Stimulated activated CD4-positive, alpha-beta T cell treated with anti-CD3 and anti-CD28 coated beads, Interleukin-4, amount 100 ng/mL, for 1 hour (primary cell): ENCODE data around the gene ZNF618.

Experiments used
- DNase-seq: peaks from one replicate; pipeline ENCODE4 v3.0.0-alpha.2; 2020

ZNF618 gene

DNA sequence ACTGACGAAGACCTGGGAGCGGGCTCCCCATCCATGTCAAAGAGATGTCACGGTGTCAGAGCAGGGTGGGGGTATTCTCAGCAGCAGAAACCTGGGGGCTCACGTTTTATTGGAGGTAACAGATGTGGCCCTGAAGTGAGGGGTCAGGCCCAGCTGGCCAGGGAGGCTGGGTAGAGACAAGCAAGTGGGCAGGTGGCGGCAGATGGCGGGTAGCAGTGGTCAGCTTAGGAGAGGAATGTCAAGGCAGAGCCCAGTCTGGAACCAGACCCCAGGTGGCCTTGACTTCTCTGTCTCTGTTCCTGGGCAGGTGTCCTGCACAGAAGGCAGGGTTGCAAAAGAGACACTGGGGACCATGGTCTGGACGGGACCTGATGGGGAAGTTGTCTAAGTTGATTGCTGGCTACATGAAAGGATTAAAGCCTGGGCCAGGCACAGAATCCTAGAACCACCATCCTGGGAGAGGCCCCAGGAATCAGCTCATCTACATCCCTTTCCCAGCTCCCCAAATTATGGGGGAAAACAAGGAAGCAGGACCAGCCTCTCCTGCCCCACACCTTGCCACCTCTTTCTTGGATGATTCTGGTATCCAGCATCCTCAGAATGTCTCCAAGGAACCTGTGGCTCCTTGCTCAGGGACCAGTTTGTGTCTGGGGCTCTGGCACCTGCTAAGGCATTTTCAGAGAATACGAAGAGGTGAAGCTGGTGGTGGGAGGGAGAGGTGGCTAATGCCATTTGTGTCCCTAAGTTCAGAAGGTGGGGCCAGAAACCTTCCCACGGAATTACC is 129.5 kb downstream of the ZNF618 start:
- no peak for DNase-seq

- DNase-seq, result no peak
These were observed 130.0 kb downstream of the ZNF618 start for GRCh38 chr9:114006155-114006550.

GRCh38 chr9:114006931-114007691 is 131.0 kb downstream of the ZNF618 start:
- no peak for DNase-seq

DNA sequence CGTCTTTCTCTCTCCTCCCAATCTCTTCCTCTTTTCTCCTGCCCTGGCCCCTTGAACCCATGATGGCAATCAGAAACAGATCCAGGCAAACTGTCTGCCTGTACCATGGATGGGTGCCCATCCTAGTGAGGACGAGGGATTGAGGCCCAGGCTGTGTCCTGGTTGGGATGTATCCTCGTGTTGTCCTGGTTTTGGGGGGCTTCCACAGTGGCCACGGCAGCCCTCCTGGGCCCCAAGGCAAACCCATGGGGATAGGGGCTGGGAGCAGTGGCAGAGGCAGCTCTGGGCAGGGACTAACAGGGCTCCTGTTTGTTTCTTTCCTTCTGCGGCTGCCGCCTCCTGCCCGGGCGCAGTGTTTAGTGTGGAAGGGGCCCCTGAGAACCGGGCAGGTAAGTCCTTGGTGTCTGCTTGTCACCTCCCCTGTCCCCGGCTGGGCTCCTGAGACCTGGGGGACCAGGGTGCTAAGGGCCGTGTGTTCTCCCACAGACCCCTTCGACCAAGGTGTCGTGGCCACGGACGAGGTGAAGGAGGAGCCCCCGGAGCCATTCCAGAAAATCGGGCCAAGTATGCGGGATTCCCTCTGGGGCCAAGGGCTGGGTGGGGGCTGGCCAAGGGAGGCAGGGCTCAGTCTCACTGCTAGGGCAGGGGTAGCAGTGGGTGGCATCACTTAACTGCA is 132.0 kb downstream of the ZNF618 start:
- no peak for DNase-seq

DNA sequence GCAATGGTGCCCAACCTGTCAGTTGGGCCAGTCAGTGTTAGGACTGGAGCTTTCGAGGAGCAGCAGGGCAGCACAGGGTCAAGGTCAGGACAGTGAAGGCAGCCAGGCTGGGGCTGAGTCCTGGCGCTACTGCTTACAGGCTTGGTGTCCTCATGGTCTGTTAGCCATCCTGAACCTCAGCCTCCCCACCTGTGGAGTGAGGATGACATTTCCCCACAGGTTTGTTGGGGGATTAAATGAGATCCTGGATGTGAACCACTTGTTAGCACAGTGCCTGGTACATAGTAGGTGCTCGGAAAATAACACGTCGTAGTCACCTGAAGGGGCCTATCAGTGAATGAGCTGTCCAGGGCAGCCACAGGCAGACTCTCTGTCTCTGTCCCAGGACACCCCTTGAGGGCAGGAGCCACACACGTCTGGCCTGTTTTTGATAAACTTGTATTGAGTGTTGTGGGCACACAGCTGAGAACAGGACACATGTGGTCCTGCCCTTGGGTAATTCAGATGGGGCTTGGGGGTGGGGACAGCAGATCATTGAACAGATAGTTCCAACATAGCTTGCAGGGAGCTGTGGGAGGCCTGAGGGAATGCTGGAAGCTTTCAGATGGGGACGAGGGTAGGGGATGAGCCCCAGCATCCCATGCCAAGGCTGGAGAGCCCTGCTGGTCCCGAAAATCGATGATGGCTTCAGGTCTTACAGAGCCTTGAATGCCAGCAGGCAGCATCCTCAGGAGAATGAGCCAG is 132.7 kb downstream of the ZNF618 start:
- DNase-seq, result no peak

DNA sequence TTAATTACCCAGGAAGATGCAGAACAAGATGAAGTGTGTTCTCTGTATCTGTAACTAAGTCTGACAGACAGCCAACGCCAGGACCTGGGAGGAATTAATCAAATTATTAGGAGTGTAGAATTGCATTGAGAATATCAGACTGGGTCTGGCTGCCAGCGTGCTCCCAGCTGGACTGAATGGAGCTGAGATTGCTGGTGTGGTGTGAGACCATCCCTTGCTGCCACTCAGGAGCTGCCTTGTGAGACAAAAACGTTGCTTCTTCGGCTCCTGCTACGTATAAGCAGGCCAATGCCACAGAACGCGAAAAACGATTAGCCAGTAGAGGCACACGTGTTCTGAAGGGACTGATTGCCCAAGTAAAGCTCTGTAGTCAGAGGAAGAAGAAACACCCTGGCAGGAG is 135.2 kb downstream of the ZNF618 start:
- no peak for DNase-seq

GRCh38 chr9:114012126-114012525 is 136.0 kb downstream of the ZNF618 start:
- DNase-seq, result no peak

DNA sequence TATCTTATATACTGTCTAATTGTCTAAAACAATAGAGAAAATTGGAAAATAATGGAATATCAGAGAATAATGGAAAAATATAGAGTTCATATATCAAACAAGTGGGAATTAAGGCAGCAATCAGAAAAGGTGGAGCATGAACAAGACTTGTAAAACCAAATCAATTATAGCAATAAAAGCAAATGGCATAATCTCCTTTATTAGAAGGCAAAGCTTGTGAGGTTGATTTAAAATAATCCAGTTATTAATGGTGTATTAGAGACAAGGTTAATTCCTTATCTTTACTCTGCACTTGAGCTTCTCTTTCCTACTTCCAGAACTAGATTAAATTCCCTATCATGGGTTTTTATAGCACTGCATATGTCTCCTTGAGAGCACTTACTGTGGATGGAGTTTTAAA is 137.9 kb downstream of the ZNF618 start:
- DNase-seq, result no peak

- DNase-seq, result no peak
These were observed 139.5 kb downstream of the ZNF618 start for GRCh38 chr9:114015607-114016006.

DNA sequence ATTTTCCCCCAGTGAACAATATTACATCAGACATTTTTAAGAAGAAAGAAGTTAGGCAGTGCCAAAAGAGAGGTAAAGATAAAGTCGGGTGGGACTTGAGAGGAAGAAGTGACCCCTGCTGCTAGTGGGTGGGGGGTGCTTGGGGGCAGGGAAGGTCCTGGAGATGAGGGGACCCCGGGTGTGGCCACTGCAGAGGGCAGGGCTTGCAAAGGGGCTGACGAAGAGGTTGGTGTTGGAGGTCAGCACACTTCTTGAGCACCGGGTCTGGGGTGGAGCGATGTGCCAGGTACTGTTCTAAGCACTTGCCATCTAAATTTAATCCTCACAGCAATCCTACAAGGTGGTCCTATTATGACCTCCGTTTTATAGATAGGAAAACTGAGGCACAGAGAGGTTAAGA is 140.0 kb downstream of the ZNF618 start:
- DNase-seq, result no peak

DNA sequence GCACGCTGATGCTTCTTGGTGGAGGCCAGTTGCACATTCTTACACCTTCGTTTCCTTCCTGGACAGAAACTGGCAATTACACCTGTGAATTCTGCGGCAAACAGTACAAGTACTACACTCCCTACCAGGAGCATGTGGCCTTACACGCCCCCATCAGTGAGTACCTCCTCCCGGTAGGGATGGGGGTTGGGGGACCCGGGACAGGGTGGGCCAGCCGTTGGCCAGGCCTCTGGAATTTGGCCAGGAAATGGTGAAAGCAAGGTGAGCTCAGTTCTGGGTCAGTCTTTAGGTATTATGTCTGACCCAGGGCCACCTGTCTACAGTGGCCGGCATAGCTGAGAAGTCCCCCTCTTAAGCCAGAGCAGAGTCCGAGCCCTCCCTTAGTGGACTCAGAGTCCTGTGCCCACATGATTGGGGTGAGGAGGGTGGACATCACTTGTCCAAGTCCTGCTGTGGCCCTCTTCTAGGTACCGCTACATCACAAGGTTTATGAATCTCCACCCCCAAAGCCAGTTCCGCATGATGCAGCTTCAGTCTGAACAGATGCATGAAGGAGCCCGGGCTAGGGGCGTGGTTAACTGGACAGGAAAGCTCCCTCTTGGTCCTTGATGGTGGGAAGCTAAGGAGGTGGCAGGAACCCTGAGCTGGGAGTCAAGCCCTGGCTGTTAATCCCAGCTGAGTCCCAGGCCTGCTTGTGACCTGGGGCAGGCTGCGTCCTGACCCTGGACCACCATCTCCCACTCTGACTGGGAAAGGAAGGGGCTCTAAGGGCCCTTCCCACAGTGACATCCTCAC is 140.7 kb downstream of the ZNF618 start:
- DNase-seq, result no peak

GRCh38 chr9:114017741-114018715 is 141.9 kb downstream of the ZNF618 start:
- no peak for DNase-seq

DNA sequence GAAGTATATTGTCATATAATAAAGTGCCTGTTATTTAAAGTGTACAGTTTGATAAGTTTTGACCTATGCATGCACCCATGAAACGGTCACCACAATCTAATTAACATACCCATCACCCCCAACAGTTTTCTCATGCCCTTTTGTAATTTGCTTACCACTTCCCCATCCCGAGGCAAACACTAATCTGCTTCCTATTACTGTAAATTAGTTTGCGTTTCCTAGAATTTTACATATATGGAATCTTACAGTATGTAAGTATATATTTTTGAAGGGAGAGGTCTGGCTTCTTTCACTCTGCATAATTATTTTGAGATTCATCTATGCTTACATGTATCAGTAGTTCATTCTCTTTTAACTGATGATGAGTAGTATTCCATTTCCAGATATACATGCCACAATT is 145.5 kb downstream of the ZNF618 start:
- no peak for DNase-seq

GRCh38 chr9:114023961-114024360 is 147.9 kb downstream of the ZNF618 start:
- DNase-seq, result no peak

GRCh38 chr9:114025196-114025753 is 149.2 kb downstream of the ZNF618 start:
- DNase-seq, result no peak

DNA sequence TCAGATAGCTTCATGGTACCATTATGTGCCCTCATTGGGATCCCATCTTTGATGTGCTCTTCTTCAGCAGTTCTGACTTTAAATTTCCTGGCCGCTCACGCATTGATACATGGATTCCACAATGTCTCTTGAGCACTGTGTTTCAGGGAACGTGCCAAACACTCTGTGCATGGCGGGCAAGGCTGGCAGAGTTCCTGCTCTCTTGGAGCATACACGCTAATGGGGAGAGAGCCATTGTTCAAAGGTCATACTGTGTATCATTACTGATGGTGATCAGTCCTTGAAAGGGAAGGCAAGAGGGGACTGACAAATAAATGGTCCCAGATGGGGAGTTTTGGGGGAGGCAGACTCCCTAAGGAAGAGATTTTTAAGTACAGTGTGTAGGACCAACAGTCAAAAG is 149.7 kb downstream of the ZNF618 start:
- no peak for DNase-seq

DNA sequence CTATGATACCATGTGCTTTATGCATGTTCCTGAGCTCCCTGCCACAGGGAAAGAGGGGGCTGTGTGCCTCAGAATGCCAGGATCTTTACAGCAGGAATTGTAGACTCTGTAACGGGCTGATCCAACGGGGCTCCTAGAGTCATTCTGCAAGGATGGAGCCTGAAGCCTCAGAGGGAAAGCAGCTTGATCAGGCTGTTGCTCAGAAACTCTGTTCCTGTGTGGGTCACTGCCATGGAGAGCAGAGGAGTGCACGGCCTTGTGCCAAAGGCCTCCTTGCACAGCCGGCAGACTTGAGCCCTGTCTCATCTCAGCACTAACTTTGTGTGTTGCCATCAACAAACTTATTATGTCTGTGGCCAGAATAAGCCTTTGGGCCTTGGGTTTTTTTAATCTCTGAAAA is 150.2 kb downstream of the ZNF618 start:
- DNase-seq, result no peak

- no peak for DNase-seq
These were observed 151.2 kb downstream of the ZNF618 start for GRCh38 chr9:114027159-114027862.

DNA sequence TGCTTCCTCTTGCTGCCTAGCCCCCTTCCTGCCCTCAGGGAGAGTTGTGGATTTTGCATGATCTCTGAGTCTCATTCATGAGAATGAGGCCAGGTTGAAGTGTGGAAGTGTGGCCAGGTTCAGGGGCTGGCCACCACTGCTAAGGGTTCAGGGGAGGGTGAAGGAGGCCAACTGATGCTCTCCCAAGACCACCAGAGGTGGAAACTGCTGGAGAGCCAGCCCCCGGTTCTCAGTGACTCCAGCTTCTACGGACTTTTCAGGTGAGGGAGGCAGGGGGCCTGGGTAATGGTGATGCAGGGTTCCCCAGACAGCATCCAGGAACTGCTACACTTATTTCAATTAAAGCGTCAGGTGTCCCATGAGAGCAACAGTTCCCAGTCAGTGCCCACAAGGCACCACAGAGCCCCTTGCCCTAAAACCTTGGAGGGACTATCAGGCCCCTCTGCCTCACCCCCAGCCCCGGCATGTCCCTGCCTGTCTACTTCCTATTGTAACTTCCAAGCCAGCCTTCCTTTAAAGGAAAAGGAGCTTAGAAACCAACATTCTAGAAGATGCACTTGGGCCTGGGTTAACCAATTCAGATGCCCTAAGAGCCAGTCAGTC is 151.9 kb downstream of the ZNF618 start:
- no peak for DNase-seq

DNA sequence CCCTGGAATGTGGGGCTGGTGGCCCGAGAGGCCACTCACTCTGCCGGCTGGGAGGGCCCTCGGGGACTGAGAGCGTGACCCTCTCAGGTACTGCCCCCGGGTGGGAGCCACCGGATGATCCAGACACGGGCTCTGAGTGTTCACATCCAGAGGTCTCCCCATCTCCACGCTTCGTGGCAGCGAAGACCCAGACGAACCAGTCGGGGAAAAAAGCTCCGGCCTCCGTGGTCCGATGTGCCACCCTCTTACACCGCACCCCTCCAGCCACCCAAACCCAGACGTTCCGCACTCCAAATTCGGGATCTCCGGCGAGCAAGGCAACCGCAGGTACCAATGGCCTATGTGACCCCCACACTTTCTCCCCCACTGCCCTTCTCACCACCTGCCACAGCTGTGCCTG is 152.5 kb downstream of the ZNF618 start:
- no peak for DNase-seq
